Measurements from ENCODE around the gene UBE2D1. TPM values are rescaled to one million over a fixed set of nuclear protein-coding genes. Genes with fewer than 3 reads are reported as not detected.

Gene UBE2D1
- total and polyA plus RNA-seq, 9 of the 15 experiments (the other 6 are each of a cell fraction or from before 2014, with no cell fraction given), result 4.1 to 24.4 (median 12.3) TPM

DNA sequence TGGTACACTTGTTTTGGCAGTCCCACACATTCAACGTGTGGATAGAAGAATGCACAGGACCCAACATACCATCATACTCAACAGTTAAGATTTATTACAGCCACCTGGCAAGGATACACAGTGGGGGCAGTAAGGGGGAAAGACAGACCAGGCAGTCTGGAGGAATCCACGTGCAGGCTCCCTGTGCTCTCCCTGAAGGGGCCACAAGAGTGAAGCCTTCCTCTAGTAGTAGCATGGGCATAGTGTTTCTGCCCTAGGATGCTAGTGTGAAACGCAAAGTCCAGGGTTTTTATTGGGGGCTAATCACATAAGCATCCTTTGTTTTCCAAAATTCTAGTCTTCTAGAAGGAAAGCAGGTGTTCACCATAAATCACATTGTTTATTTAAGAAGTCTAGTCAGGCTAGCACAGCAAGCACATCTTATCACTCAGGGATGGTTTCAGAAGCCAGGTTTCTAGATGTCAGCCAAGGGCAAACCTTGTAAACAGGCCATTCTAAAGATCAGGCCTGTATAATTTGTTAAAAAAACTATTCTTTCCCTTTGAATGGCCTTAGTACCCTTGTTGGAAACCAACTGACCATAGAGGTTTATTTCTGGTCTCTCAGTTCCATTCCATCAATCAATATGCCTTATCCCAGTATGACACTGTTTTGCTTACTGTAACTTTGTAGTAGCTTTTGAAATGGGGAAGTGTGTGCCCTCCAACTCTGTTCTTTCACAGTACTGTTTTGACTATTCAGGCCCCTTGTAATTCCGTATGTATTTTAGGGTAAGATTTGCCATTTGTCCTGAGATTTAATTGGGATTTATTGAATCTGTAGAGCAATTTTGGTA is 38.0 kb downstream of the UBE2D1 start (continued):
- TF ChIP-seq ZNF518B (CRISPR knock-in tag; IDR thresholded peaks at IDR 0.05) (no peak), PRPF4 (IDR thresholded peaks at IDR 0.05; ENCODE audit: insufficient read depth, low read depth, low read length, poor library complexity, severe bottlenecking) (no peak), CHD2 (IDR thresholded peaks at IDR 0.05; ENCODE audit: low read depth, low read length) (no peak), FOXK2 (conservative IDR thresholded peaks at IDR 0.05 in 1 of 2, IDR thresholded peaks at IDR 0.05 in 1 of 2; ENCODE audit: low read depth in 2 of 2) (no peak), ZFP91 (CRISPR knock-in tag; IDR thresholded peaks at IDR 0.05) (no peak), LARP7 (IDR thresholded peaks at IDR 0.05) (no peak), RBM22 (IDR thresholded peaks at IDR 0.05; ENCODE audit: low read depth, low read length, poor library complexity, severe bottlenecking) (no peak)

Measured in K562 (cell line).